Measurements from ENCODE around the gene ABHD6.

Gene ABHD6

GRCh38 chr3:58191361-58191991 is 46.1 kb upstream of the ABHD6 start:
- H3K4me3 ChIP-seq (ENCODE audit: control insufficient read depth, low read depth, low read length) = no peak overlapping the region
- TF ChIP-seq, protein P1, sequence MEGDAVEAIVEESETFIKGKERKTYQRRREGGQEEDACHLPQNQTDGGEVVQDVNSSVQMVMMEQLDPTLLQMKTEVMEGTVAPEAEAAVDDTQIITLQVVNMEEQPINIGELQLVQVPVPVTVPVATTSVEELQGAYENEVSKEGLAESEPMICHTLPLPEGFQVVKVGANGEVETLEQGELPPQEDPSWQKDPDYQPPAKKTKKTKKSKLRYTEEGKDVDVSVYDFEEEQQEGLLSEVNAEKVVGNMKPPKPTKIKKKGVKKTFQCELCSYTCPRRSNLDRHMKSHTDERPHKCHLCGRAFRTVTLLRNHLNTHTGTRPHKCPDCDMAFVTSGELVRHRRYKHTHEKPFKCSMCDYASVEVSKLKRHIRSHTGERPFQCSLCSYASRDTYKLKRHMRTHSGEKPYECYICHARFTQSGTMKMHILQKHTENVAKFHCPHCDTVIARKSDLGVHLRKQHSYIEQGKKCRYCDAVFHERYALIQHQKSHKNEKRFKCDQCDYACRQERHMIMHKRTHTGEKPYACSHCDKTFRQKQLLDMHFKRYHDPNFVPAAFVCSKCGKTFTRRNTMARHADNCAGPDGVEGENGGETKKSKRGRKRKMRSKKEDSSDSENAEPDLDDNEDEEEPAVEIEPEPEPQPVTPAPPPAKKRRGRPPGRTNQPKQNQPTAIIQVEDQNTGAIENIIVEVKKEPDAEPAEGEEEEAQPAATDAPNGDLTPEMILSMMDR (conservative IDR thresholded peaks at IDR 0.05; ENCODE audit: control insufficient read depth, insufficient read depth, low read depth, low read length) = no peak
- DNase-seq (ENCODE audit: low read depth) = no peak

DNA sequence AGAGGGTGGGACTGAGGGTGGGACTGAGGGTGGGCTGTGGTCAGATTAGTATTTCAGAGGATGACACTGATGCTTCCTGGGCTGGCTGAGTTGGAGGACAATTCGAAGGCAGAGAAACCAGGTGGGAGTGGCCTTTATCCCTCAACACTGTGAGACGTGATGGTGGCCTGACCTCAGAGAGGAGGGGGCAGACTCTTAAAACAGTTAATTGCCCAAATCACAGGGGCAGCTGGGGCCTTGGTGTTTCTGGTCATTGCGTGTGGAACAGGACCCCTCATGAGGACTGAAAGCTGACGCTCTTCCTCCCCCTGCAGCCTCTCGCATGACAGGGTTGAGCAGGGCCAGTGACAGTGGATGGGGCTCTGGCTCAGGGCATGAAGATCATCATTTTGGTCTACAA is 45.5 kb upstream of the ABHD6 start:
- no peak for DNase-seq (ENCODE audit: low read depth)
- TF ChIP-seq, protein P1 (conservative IDR thresholded peaks at IDR 0.05; ENCODE audit: control insufficient read depth, insufficient read depth, low read depth, low read length) = no peak
- H3K4me3 ChIP-seq (ENCODE audit: control insufficient read depth, low read depth, low read length) = no peak overlapping the region

GRCh38 chr3:58193682-58194407 is 43.7 kb upstream of the ABHD6 start:
- no peak for DNase-seq (ENCODE audit: low read depth)
- H3K4me3 ChIP-seq (ENCODE audit: control insufficient read depth, low read depth, low read length) = no peak overlapping the region
- TF ChIP-seq, protein P1 (conservative IDR thresholded peaks at IDR 0.05; ENCODE audit: control insufficient read depth, insufficient read depth, low read depth, low read length) = no peak

DNA sequence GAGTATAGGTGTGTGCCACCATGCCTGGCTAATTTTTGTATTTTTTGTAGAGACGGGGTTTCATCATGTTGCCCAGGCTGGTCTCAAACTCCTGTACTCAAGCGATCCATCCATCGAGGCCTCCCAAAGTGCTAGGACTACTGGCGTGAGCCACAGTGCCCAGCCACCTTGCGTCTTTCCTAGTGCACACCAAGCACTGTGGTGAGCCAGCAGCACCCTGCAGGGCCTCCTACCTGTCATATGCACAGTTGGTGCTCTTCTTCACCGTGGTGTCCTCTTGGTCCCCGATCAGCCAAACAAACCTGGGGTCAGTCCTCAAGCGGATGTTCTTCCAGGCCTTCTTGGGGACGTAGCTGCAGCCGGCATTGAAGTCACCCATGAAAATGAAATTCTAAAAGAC is 40.0 kb upstream of the ABHD6 start:
- TF ChIP-seq, protein P1 (conservative IDR thresholded peaks at IDR 0.05; ENCODE audit: control insufficient read depth, insufficient read depth, low read depth, low read length) = no peak
- H3K4me3 ChIP-seq (ENCODE audit: control insufficient read depth, low read depth, low read length) = no peak overlapping the region
- DNase-seq (ENCODE audit: low read depth) = no peak

DNA sequence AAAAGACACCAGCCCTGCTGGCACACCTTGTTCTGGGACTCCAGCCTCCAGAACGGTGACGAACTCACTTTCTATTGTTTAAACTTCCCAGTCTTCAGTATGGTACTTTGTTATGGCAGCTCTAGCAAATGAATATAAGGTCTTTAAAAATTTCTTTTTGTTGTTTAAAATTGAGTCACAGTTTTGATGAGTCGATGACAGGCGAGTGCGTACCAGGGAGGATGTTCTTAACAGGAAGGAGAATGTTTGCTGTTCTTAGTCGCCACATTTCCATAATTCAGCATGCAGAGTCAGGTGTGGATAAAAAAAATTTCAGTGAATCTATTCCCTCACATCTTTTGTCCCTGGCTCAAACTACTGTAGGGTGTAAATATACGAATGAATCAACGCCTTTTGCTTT is 39.2 kb upstream of the ABHD6 start:
- peak; percentile 8 for DNase-seq (ENCODE audit: low read depth)
- TF ChIP-seq, protein P1 (conservative IDR thresholded peaks at IDR 0.05; ENCODE audit: control insufficient read depth, insufficient read depth, low read depth, low read length) = no peak
- H3K4me3 ChIP-seq (ENCODE audit: control insufficient read depth, low read depth, low read length) = no peak overlapping the region

DNA sequence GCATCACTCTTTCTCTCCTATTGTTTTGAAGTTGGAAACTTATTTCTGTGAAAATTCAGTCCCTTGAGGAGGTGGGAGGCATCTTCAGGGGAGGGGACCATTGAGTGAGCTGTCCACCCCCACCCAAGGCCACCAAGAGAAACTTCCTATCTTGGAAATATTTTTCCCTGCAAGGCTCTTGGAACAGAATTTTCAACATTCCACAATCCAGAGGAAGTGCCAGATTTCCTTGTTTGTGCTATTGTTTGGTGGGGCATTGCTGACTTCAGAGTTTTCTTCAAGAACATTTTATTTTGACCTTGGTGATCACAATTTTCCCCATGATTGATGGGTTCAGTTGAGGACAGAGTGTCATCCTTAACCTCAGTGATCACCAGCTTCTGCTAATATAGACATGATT is 38.8 kb upstream of the ABHD6 start:
- no peak for DNase-seq (ENCODE audit: low read depth)
- no peak overlapping the region for H3K4me3 ChIP-seq (ENCODE audit: control insufficient read depth, low read depth, low read length)
- TF ChIP-seq, protein P1 (conservative IDR thresholded peaks at IDR 0.05; ENCODE audit: control insufficient read depth, insufficient read depth, low read depth, low read length) = no peak
